CMK (cell line): Measurements from ENCODE around the gene LMF1.

ENCODE experiments used
- DNase-seq: peaks from one replicate; pipeline ENCODE4 v3.0.0-alpha.2; 2010; ENCODE audit warnings: low read depth

The LMF1 gene

GRCh38 chr16:911604-912321 lies 59.0 kb downstream of the LMF1 start:
- DNase-seq: no peak

GRCh38 chr16:911101-911500 lies 59.7 kb downstream of the LMF1 start:
- DNase-seq: no peak

GRCh38 chr16:910181-910580 lies 60.6 kb downstream of the LMF1 start:
- DNase-seq: no peak

GRCh38 chr16:909281-910000 lies 61.3 kb downstream of the LMF1 start:
- DNase-seq: no peak

- no peak for DNase-seq
Observed at GRCh38 chr16:908526-909155, 62.1 kb downstream of the LMF1 start.

GRCh38 chr16:907842-908241 lies 62.9 kb downstream of the LMF1 start:
- DNase-seq: no peak

- no peak for DNase-seq
Observed at GRCh38 chr16:907361-907760, 63.4 kb downstream of the LMF1 start.

GRCh38 chr16:906296-906695 lies 64.5 kb downstream of the LMF1 start:
- no peak for DNase-seq

GRCh38 chr16:901715-902601 lies 68.8 kb downstream of the LMF1 start:
- DNase-seq: no peak

GRCh38 chr16:901149-901548 lies 69.6 kb downstream of the LMF1 start:
- DNase-seq: no peak

- DNase-seq: no peak
Observed at GRCh38 chr16:900211-900610, 70.6 kb downstream of the LMF1 start.

- no peak for DNase-seq
Observed at GRCh38 chr16:899683-900060, 71.1 kb downstream of the LMF1 start.

GRCh38 chr16:898761-899682 lies 71.8 kb downstream of the LMF1 start:
- DNase-seq: no peak

GRCh38 chr16:898216-898615 lies 72.6 kb downstream of the LMF1 start:
- DNase-seq: no peak

- DNase-seq: no peak
Observed at GRCh38 chr16:897701-898100, 73.1 kb downstream of the LMF1 start.

GRCh38 chr16:897200-897543 lies 73.6 kb downstream of the LMF1 start:
- no peak for DNase-seq

GRCh38 chr16:896261-897199 lies 74.3 kb downstream of the LMF1 start:
- DNase-seq: no peak

- DNase-seq: no peak
Observed at GRCh38 chr16:895371-895770, 75.4 kb downstream of the LMF1 start.

- no peak for DNase-seq
Observed at GRCh38 chr16:894841-895240, 75.9 kb downstream of the LMF1 start.

- no peak for DNase-seq
Observed at GRCh38 chr16:894136-894535, 76.6 kb downstream of the LMF1 start.
